Activated CD8-positive, alpha-beta memory T cell treated with anti-CD3 and anti-CD28 coated beads, Interleukin-2, amount 50 U/mL, for 1 hour (primary cell): ENCODE measurements around the gene ATF4.
"Not testable (repeated sequence)": the region's sequence is repeated elsewhere in the genome, so short reads cannot be mapped to it uniquely, and the experiment has no call there.

ENCODE experiments used
- DNase-seq: peaks from one replicate; pipeline ENCODE4 v3.0.0-alpha.2; 2020; ENCODE audit errors: extremely low read depth

Gene ATF4

GRCh38 chr22:39489094-39490068 is 31.0 kb upstream of the ATF4 start:
- no peak for DNase-seq

DNA sequence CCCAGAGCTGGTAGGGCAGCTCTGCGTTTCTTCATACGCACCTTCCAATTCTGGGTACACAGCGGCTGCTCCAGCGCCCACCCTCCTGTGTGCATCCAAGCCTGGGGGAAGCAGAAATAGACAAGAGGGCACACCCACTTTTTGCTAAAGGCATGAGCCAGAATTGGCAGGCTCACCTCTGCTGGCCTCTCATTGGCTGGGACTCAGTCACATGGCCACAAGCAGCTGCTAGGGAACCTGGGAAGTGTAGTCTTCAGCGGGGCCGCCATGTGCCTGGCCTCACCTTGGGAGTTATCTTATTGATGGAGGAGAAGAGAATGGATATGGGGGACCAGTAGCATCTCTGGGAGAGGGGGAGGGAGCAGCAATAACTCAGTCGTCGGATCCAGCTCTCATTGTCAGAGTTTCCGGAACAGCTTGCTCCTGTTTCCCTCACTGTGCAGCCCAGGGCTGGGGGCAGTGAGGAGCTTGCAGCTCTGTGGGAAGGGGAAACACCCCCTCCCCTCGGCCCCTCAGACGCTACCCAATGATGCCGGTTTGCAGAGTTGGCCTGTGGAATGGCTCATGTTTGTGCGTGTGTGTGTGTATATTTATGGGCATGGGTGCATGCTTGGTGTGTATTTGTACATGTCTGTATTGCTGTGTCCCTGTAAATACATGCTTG is 30.1 kb upstream of the ATF4 start:
- peak; percentile 44 for DNase-seq

GRCh38 chr22:39490966-39491680 is 29.2 kb upstream of the ATF4 start:
- DNase-seq = no peak

DNA sequence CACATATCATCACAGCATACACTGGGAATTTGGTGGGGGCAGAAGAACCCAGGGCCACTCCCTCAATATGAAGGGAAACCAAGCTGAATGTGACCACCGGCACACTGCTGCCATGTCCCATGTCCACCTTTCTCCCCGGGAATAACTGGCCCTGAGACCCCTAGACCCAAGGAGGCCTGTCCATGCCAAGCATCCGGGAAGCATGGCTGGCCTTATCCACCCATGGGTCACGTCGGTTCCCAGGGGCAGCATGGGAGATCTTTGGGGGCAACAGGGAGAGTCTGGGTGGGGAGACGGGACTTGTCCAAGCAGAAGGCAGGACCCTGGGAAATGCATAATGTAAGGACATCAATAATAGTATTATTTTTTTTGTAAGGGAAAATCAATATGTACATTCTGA is 28.7 kb upstream of the ATF4 start:
- DNase-seq = no peak

GRCh38 chr22:39492186-39492585 is 28.2 kb upstream of the ATF4 start:
- DNase-seq = no peak

- DNase-seq = no peak
Measured at GRCh38 chr22:39493759-39494158, 26.6 kb upstream of the ATF4 start.

DNA sequence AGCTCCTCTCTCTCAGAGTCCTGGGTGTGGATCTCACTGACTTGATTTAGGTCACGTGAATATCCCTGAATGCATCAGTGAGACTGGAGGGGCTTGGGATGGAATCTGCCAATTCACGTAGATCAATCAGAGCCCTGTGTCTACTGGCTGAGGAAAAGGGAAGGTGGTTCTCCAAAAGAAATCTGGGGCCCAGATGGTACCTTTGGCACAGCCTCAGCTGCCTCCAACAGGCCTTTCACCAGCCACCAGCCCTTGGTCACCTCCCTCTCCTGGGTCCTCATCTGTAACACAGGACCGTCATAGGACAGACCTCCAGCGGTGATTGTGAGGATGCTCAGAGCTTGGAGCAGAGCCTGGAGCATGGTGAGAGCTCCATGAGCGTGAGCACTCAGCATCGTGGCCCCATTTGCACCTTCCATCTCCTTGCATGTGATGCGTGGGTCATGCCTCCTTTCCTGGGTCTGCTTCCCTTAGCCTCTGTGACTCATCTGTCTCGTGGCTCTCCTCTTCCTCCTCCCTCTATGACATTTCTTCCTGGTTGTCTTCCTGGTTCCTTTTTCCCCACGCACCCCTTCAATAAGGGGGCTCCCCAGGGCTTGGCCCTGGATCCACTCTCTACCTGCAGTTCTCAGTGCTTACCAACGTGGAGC is 25.8 kb upstream of the ATF4 start:
- DNase-seq = no peak

DNA sequence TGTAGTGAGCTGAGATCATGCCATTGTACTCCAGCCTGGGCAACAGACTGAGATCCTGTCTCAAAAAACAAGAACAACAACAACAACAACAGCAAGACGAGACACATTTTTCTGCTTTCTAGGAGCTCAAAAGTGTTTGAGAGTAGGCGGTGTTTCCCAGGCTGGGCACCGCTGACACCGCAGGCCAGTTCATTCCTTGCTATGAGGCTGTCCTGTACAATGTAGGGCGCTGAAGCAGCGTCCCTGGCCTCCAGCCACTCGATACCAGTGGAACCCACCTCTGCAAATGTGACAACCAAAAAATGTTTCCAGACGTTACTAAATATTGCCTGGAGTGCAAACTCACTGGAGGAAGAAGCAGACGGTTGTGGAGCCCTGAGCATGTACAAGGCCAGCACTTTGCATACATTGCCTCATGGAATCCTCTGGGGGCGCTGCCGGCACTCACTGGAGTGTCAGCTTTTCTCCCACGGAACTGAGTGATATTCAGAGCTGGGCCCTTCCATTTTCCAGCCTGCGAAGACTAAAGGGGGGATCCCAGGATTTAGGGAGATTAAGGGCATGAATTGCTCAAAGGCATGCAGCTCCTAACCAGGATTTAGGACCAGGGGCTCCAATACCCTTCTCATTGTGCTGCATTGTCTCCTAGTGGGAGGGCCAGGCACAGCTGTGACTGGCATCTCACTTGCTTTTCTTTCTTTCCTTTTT is 24.1 kb upstream of the ATF4 start:
- DNase-seq = no peak

DNA sequence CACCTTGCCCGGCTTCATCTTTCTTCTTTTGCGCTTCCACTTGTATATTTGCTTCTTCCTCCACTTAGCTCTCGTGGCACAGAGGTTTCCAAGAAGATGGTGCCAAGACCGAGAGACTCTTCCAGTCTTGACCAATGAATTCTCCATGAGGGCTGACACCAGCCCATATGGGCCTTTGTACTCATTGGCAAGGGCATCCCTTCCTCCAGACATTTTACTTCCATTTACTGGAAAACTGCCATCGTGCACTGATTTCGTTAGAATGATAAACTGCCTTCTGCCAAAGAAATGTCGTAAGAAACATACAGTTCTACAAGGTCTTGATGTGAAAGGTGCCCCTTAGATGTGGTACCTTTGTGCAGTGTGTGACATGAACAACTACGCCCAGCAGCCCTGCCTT is 22.9 kb upstream of the ATF4 start:
- no peak for DNase-seq

- DNase-seq = no peak
Measured at GRCh38 chr22:39498368-39498767, 22.0 kb upstream of the ATF4 start.

DNA sequence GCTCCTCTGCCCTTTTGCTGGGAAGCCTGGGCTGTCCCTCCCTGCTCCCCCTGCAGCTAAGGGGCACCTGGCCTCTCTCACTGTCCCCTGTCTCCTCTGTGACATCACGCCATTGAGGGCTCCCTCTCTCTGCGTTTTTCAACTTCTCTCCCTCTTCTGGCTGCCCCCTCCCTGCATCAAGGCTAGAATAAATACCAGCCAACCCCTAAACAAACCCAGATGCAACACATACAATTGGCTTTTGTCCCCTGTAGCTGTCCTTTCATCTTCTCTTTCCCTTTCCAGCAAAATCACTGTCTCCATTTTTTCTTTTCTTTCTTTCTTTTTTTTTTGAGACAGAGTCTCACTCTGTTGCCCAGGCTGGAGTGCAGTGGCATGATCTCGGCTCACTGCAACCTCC is 21.6 kb upstream of the ATF4 start:
- DNase-seq = no peak

- DNase-seq = no peak
Measured at GRCh38 chr22:39500101-39500500, 20.3 kb upstream of the ATF4 start.

GRCh38 chr22:39501644-39502108 is 18.7 kb upstream of the ATF4 start:
- DNase-seq = no peak

DNA sequence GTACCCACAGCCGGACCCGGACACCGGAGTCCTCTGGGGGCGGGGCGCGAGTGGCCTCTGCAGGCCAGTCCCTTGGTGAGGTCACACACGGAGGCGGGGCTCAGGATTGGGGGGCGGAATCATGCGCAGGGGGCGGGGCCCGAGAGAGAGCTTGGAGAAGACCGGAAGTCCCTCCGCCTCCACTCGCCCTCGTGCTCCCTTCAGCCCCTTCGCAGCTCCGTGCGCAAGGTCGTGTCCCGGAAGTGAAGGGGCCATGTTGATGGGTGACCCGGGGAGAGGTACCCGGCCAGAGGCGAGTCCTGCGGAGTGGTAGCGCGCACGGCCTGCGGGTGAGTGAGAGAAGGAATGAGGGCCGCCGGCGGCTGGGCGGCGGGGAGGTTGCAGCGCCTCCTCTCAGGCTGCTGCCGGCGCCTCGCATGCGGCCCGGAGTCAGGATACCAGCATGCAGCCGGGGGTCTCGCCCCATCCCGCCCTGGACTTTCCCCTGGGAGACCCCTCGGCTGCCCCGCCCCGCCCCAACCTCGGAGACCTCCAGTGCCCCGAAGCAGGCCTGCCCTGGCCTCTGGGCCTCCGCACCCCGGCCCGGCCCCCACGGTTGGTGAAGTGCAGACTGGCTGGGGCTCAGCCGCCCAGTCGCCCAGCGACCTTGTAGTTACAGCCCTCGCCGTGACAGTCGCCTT is 18.1 kb upstream of the ATF4 start, which contains the start of gene MIEF1:
Gene MIEF1 (plus strand): TSS at position 182 of the 680 bp plus-strand sequence. CDS start 9,005 bp downstream, outside the sequence.
- DNase-seq = peak; percentile 75

DNA sequence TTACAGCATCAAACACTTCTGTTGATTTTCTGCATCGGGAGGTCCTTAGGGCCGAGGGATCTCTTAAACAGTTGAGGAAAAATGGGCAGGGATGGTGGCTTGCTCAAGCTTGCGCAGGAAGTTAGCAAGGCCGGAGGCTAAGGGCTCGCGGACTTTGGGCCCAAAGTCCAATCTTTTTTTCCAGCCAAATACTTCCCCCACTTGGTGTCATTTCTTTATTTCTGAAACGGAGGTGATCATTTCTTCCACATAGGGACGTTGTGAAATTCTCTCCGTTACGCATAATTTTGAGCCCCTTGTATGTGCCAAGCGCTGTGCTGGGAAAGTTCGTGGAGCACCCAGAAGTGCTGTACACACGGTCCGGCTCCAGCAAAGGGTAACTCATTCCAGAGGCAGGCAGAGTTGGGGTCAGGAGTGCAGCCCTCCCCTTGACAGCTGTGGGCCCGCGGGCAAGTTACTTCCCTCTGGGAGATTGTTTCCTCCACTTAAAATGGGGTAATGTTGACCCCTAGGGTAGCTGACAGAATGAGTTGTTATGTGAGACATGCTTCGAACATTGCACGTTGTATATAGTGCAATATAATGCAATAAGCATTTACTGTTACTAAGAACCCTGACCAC is 17.5 kb upstream of the ATF4 start:
- no peak for DNase-seq

DNA sequence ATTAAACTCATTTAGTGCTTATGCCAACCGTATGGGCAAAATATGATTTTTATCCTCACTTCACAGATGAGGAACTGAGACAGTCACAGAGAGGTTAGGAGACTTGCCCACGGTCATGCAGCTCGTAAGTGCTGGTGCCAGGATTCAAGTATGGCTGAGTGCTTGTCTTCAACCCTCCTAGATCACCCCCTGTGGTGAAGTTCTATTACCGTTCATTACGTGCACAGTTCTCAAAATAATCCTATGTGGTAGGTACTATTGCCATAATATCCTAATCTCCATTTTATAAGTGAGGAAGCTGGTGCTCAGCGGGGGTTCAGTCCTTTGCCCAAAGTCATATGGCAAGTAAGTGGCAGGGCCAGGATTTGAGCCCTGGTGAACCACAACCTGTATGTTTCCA is 16.7 kb upstream of the ATF4 start:
- no peak for DNase-seq

- DNase-seq = no peak
Measured at GRCh38 chr22:39504071-39504470, 16.3 kb upstream of the ATF4 start.

DNA sequence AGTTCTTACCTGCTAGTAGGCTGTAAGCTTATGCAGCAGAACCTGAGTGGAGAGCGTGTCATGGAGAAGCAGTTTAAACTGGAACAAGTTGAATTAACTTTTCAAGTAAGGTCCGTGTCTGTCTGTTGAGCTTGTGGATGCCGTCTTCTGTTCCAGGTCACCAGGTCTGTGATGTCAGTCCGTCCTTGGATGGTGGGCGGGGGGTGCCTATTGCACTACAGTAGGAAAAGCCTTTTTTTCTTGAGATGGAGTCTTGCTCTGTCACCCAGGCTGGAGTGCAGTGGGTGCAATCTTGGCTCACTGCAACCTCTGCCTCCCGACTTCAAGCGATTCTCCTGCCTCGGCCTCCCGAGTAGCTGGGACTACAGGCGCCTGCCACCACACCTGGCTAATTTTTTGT is 13.3 kb upstream of the ATF4 start:
- not testable (repeated sequence) for DNase-seq

DNA sequence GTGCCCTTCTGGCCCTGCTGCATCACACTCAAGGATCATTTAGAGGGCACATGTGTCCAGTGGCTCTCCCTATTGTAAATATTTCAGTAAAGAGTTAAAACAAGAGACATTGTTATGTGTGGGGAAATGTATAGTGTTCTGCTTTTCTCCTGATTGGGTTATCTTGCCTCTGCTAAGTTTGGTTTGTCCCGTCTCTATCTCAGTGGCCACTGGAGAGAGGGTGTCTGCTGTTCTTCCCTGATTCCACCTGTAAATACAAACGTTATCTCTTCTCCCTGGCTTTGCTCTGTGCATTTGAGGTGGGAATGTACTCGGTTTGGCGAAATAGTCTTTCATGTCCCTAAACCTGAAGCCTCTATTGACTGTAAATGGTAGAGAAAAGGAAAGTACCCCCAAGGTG is 12.0 kb upstream of the ATF4 start:
- DNase-seq = no peak

GRCh38 chr22:39510529-39511149 is 9.7 kb upstream of the ATF4 start:
- DNase-seq = no peak
